GM18858 (cell line): ENCODE measurements around the gene ERMAP.
"Not testable (repeated sequence)": the region's sequence is repeated elsewhere in the genome, so short reads cannot be mapped to it uniquely, and the experiment has no call there.

Experiments
- ATAC-seq: cut with Tn5 transposase; IDR thresholded peaks from one replicate; pipeline ENCODE4 v1.9.1; 2021; ENCODE audit not compliant: unreplicated experiment

Gene ERMAP

GRCh38 chr1:42844592-42845140 is 27.7 kb downstream of the ERMAP start:
- ATAC-seq = no peak

GRCh38 chr1:42845193-42845592 is 28.3 kb downstream of the ERMAP start:
- ATAC-seq = no peak

- no peak for ATAC-seq
Measured at GRCh38 chr1:42845866-42846256, 28.9 kb downstream of the ERMAP start.

- ATAC-seq = peak; percentile 73
Measured at GRCh38 chr1:42846257-42847110, 29.6 kb downstream of the ERMAP start, which contains the start of gene ZNF691. Gene ZNF691 (plus strand): TSS chr1:42846613. CDS start chr1:42849659, 3,046 bp downstream.

GRCh38 chr1:42847111-42847595 is 30.2 kb downstream of the ERMAP start:
- no peak for ATAC-seq

GRCh38 chr1:42847721-42848460 is 31.0 kb downstream of the ERMAP start:
- ATAC-seq = no peak

- no peak for ATAC-seq
Measured at GRCh38 chr1:42848823-42849537, 32.1 kb downstream of the ERMAP start.

- ATAC-seq = no peak
Measured at GRCh38 chr1:42849944-42850343, 33.0 kb downstream of the ERMAP start.

- ATAC-seq = no peak
Measured at GRCh38 chr1:42851420-42851819, 34.5 kb downstream of the ERMAP start.

GRCh38 chr1:42851960-42852607 is 35.2 kb downstream of the ERMAP start:
- ATAC-seq = no peak

GRCh38 chr1:42852608-42852980 is 35.7 kb downstream of the ERMAP start:
- no peak for ATAC-seq

GRCh38 chr1:42853116-42853884 is 36.4 kb downstream of the ERMAP start:
- ATAC-seq = no peak

GRCh38 chr1:42856554-42856953 is 39.6 kb downstream of the ERMAP start:
- ATAC-seq = not testable (repeated sequence)

GRCh38 chr1:42859366-42859765 is 42.4 kb downstream of the ERMAP start:
- not testable (repeated sequence) for ATAC-seq

- no peak for ATAC-seq
Measured at GRCh38 chr1:42860339-42861013, 43.6 kb downstream of the ERMAP start.

- ATAC-seq = no peak
Measured at GRCh38 chr1:42861014-42861399, 44.1 kb downstream of the ERMAP start.

GRCh38 chr1:42866549-42866948 is 49.6 kb downstream of the ERMAP start:
- no peak for ATAC-seq

- not testable (repeated sequence) for ATAC-seq
Measured at GRCh38 chr1:42868466-42868865, 51.5 kb downstream of the ERMAP start.

GRCh38 chr1:42869254-42869653 is 52.3 kb downstream of the ERMAP start:
- not testable (repeated sequence) for ATAC-seq
